DMS114 treated with DMSO at 0.1 percent for 48 hours (cell line): ENCODE data around the gene CD8A.

Experiments used
- DNase-seq: peaks from one replicate; lab custom pipeline; 2025; ENCODE audit not compliant: unreplicated experiment; lab: John Stamatoyannopoulos, UW

The CD8A gene

DNA sequence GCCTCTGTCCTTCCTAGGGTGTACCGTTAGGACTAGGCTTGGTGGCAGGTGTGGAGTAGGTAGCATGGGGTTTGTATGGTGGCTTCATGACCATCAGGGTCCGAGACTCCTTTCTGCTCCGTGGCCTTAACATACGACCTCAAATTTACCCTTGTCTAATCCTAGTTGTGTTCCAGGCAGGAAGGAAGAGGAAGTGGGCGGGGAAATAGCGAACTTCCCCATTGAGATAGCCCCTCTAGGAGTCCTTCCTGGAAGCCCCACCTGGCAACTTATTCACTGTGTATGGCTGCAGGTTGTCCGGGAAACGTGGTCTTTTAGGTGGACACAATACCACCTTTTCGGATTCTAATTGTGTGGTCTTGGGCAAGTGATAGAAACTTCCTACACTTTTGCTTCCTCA lies 9.3 kb downstream of the CD8A start:
- DNase-seq = no peak

DNA sequence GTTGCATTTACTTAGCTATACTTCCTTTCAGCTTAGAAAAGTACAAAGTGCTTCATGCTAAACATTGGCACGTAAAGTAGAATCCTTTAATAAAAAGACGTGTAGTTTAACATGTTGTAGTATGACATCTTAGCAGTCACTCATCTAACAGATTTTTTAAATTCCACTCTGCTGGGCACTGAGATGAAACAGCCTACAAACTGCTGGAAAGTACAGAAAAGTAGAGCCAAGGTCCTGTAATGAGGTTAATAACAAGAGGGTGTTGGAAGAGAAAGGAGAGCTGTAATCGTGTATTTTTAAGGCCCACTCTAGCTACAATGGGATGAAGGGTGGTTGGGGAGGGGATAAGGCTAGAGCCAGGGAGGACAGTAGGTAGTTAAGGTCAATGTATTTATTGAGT lies 10.7 kb downstream of the CD8A start:
- no peak for DNase-seq

DNA sequence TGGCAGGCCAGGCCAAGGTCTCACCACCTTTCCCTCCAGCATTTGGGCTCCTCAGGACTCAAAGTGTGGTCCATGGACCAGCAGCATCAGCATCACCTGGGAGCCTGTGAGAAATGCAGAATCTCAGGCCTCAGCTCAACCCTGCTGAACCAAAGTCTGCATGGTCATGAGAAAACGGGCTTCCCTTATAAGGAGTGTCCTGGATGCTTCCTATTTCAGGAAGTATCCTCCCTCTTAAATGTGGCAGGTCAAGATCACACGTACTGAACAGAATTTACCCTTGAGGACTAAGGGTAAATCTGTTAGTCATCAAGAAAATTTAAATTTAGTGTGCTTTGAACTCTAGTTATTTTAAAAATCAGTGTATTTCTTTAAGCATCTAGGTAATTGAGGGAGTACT lies 11.8 kb downstream of the CD8A start:
- DNase-seq = no peak

DNA sequence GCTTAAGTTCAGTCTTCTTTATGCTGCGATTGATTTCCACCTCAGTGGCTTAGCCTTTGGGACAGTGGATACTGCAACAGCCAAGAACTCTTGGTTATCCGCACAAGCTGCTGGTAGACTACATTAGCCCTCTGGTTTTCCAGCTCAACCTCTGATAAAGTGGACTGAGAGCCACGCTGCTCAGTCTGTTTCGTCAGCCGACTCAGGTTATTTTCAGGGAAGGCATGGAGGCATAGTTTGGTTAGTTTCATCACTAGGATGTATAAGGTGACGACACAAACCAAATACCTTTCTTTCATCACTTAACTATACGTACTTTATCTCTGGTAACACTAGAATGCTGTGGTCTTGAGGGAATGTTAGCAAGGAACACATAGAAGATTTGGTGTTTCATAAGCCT lies 14.2 kb downstream of the CD8A start:
- DNase-seq = no peak

DNA sequence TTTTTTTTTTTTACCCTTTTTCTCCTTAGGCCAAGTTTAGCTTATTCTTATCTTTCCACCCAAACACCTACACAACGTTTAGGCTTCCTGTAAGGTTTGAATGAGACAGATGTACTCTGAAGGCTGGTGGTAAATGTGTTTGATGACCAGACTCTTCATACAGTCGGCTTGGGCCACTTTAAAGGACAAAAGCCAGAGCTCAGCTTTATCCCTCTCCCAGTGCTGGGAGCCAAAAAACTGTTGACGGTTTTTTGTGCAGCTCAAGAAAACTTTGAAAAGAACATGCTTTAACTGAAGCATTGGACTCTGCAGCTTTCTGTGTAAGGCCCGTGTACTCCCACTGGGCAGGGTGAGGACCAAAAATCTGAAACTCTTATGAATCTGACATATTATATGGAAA lies 15.4 kb downstream of the CD8A start:
- DNase-seq = no peak

- no peak for DNase-seq
Measured at GRCh38 chr2:86774862-86775261, 15.9 kb downstream of the CD8A start.

DNA sequence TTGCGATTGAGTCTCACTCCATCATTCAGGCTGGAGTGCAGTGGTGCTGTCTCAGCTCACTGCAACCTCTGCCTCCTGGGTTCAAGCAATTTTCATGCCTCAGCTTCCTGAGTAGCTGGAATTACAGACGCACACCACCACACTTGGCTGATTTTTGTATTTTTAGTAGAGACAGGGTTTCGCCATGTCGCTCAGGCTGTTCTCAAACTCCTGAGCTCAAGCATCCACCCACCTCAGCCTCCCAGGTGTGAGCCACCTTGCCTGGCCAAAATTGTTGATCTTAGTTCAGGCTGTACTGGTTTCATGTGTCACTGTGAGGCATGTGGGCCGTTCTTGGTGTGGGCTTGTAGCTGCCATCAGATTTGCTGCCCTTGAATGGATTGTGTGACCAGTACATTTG lies 18.1 kb downstream of the CD8A start:
- no peak for DNase-seq

DNA sequence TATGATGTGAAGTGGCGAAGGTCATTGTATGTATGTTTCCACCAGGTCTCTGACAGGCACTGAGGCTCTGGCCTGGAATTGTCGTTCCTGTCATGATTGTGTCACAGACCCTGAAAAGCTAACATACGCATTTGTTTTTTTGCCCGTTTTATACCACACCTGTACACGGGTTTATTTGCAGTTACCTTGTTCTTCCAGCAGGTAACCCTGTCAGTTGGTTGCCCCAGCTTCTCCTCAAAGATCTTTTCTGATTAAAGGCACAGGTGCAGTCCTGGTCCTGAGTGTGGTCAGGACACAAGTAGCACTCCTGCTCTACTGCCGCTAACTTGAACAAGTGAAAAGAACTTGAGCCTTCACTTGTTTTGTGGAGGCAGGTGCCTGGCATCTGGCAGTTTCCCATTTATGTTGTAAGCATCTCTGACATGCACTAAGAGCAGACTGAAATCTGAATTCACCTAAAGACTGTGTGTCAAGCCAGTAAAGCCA lies 19.9 kb downstream of the CD8A start:
- no peak for DNase-seq

DNA sequence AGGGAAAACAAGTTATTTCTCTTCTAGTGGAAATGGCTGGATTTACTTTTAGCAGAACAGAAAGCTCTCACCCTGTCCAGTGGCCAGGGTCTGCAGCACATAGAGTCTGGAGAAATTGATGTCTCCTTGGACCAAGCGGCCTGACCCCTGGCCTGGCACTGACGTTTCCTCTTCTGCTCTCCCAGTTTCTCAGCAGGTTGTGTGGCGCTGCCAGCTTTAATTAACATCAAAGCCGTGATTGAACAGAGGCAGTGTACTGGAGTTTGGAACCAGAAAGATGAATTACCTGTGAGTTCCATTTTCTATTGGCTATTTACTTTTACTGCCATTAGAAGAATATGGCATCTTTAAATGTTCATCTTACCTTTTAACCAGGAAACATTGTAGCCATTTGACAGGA lies 20.9 kb downstream of the CD8A start:
- no peak for DNase-seq

DNA sequence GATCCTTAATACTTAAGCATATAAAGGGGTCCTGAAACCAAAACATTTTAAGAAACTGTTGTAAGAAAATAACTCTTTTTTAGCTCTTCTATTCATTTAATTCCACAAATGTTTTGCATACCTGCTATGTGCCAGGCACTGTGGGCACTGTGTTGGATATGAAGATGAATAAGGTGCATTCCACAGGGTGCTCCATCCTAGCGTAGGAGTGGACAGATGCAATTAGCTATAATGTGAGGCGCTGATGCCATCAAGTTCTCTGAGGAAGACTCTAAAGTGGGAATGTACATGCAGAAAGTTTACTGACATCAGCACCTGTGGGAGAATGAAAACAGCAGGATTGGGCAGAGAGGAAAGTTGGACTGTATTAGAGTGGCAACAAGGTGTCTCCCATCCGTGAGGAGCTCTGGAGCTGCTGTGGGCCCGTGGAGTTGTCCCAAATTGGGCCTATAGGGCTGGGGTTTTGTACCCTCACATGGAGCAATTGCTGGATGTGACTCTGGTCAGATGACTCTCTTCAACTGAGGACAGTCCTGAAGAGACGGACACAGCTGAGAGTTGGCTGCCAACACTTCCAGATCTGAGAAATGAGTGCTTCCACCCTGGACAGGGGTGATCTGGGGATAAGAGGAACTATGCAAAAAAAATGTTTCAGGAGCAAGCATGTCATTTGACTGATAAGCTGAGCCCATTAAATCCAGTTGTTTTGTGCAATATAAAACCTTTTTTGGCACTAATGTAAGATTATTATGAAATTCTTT lies 22.3 kb downstream of the CD8A start:
- DNase-seq = no peak

- no peak for DNase-seq
Measured at GRCh38 chr2:86765310-86765695, 25.4 kb downstream of the CD8A start.

- peak; percentile 63 for DNase-seq
Measured at GRCh38 chr2:86764661-86765309, 25.9 kb downstream of the CD8A start.

DNA sequence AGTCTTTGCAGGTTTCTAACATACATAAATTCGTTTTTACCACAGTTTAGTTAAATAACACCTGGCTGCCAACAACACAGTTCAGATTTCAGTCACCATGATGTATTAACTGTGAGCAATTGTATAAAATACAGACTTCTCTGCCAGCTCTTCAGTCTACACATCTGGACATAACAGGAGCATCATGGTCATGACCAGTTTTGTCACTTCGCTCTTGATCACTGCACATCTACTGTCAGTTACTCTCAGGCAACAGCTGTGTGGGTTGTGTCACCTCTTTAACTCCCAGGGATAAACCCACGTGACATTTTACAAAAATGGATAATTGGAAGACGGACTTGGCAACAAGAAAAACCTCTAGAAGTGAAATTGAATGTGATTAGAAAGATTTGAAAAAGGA lies 30.3 kb downstream of the CD8A start:
- DNase-seq = no peak

- DNase-seq = no peak
Measured at GRCh38 chr2:86758405-86758804, 32.3 kb downstream of the CD8A start.

GRCh38 chr2:86753606-86754005 lies 37.1 kb downstream of the CD8A start:
- DNase-seq = no peak

GRCh38 chr2:86752934-86753333 lies 37.8 kb downstream of the CD8A start:
- no peak for DNase-seq

GRCh38 chr2:86751778-86752177 lies 38.9 kb downstream of the CD8A start:
- DNase-seq = no peak

- no peak for DNase-seq
Measured at GRCh38 chr2:86750240-86750839, 40.4 kb downstream of the CD8A start.

DNA sequence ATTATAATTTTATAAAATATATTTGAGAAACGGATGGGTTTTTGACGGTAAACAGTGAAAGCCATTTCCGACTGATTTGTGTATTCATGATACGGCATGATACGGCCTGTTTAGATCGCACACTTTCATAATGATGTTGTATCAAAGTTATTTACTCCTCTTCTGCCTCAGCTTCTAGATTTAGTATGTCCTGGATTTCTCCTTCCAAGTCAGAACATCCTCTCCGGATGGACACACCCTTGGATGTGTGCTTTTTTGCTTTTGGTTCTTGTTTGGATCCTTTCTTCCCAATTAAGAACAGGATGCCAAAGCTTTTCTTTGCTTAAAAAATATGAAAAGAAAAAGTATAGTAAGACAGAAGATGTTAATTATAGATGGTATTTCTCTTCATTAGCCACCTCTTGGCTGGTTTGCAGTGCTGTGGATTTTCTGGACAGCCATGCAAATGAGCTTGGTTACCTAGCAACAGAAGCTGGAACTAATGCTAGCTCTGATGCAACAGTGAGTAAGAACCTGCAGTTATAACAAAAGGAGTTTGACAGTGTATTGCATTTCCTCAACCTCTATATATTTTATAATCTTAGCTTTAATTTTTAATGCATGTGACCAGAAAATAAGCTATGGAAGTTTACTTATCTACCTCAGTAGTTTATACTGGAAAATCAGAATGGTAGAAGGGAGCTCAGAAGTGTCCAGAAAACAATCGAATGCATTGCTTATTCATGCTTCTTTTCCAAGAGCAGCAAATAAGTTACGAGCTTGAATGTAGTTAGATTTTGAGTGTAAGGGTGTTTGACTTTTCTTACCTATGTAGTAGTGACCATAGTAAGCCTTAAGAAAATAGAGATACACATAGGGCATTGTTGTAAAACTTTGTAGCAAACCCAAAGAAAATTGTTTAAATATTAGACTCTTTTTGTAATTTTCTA lies 42.7 kb downstream of the CD8A start:
- no peak for DNase-seq

DNA sequence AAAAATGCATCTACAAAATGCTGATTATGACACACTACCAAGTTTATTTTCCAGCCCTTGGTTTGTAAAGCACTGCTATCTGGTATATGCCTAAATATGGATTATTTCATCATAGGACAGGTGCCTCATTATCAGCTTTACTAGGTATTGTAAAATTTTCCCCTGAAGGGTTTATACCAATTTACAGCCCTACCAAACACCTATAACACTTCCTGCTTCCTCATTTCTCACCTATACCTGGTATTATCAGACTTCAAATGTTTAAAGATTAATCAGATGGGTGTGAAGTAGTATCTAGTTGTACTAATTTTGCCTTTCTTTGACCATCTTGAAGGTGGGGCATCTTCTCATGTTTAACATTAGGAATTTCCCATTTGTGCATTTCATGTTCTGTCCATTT lies 43.8 kb downstream of the CD8A start:
- DNase-seq = no peak

DNA sequence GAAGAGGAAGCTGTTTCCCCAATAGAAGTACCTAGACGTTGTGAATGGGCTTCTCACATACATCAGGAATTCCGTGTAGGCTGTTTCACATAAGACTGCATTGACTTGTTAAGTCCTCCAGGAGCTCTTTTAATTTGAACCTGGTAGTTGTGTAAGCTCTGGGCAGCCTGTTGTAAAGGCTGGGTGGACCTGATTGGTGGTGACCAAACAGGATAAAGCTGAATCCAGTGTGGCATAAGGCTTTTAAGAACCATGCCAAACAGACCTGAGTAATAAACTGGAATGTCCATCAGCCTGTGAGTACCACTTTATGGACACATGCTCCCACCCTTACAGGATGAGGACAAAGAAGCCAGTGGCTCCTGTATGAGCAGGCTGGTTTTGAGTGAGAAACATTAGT lies 46.6 kb downstream of the CD8A start:
- no peak for DNase-seq
